Measurements from ENCODE around the gene MTO1.

MTO1 gene

DNA sequence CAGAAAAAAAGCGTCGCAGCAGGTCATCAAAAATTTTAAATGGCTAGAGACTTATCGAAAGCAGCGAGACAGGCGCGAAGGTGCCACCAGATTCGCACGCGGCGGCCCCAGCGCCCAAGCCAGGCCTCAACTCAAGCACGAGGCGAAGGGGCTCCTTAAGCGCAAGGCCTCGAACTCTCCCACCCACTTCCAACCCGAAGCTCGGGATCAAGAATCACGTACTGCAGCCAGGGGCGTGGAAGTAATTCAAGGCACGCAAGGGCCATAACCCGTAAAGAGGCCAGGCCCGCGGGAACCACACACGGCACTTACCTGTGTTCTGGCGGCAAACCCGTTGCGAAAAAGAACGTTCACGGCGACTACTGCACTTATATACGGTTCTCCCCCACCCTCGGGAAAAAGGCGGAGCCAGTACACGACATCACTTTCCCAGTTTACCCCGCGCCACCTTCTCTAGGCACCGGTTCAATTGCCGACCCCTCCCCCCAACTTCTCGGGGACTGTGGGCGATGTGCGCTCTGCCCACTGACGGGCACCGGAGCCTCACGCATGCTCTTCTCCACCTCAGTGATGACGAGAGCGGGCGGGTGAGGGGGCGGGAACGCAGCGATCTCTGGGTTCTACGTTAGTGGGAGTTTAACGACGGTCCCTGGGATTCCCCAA is 59.3 kb downstream of the MTO1 start, which contains the start of gene EEF1A1 (continued):
- TF ChIP-seq, protein P1, sequence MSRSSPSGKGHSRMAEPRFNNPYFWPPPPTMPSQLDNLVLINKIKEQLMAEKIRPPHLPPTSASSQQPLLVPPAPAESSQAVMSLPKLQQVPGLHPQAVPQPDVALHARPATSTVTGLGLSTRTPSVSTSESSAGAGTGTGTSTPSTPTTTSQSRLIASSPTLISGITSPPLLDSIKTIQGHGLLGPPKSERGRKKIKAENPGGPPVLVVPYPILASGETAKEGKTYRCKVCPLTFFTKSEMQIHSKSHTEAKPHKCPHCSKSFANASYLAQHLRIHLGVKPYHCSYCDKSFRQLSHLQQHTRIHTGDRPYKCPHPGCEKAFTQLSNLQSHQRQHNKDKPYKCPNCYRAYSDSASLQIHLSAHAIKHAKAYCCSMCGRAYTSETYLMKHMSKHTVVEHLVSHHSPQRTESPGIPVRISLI (tag by site-specific recombination; IDR thresholded peaks at IDR 0.05): no peak
- TF ChIP-seq ZNF24 (tag by site-specific recombination; IDR thresholded peaks at IDR 0.05) (peak; percentile 29; the same call in 1 of the 2 replicates), ZNF76 (tag by site-specific recombination; IDR thresholded peaks at IDR 0.05; ENCODE audit: borderline replicate concordance, low read depth) (peak; percentile 91), ZNF350 (tag by site-specific recombination; IDR thresholded peaks at IDR 0.05) (no peak), ZNF391 (tag by site-specific recombination; IDR thresholded peaks at IDR 0.05; ENCODE audit: borderline replicate concordance, low read depth) (peak; percentile 56; the same call in 1 of the 2 replicates), ZNF169 (tag by site-specific recombination; IDR thresholded peaks at IDR 0.05) (no peak), HOXD13 (CRISPR knock-in tag; IDR thresholded peaks at IDR 0.05; ENCODE audit: borderline replicate concordance) (0 out of 2 replicates have a peak, but pooled peaks have one; percentile 51), GLI4 (tag by site-specific recombination; IDR thresholded peaks at IDR 0.05) (peak; percentile 78; the same call in 1 of the 2 replicates), ZNF777 (tag by site-specific recombination; IDR thresholded peaks at IDR 0.05; ENCODE audit: borderline replicate concordance) (peak; percentile 26; the same call in 1 of the 2 replicates), ZNF302 (tag by site-specific recombination; IDR thresholded peaks at IDR 0.05; ENCODE audit: low read depth) (no peak), ZBTB48 (tag by site-specific recombination; IDR thresholded peaks at IDR 0.05) (peak; percentile 100), ZNF843 (tag by site-specific recombination; IDR thresholded peaks at IDR 0.05) (peak; percentile 51; the same call in 1 of the 2 replicates), WT1 (tag by site-specific recombination; IDR thresholded peaks at IDR 0.05) (peak; percentile 7; the same call in 1 of the 2 replicates), ZNF266 (tag by site-specific recombination; IDR thresholded peaks at IDR 0.05; ENCODE audit: low read depth) (no peak; the same call in 1 of the 2 replicates), ZNF324 (tag by site-specific recombination; IDR thresholded peaks at IDR 0.05) (peak; percentile 78), YY2 (tag by site-specific recombination; IDR thresholded peaks at IDR 0.05) (peak; percentile 27), ZNF558 (tag by site-specific recombination; IDR thresholded peaks at IDR 0.05) (peak; percentile 35; the same call in 1 of the 2 replicates), ZNF184 (tag by site-specific recombination; IDR thresholded peaks at IDR 0.05) (peak; percentile 81; the same call in 1 of the 2 replicates)
- TF ChIP-seq, protein P2, sequence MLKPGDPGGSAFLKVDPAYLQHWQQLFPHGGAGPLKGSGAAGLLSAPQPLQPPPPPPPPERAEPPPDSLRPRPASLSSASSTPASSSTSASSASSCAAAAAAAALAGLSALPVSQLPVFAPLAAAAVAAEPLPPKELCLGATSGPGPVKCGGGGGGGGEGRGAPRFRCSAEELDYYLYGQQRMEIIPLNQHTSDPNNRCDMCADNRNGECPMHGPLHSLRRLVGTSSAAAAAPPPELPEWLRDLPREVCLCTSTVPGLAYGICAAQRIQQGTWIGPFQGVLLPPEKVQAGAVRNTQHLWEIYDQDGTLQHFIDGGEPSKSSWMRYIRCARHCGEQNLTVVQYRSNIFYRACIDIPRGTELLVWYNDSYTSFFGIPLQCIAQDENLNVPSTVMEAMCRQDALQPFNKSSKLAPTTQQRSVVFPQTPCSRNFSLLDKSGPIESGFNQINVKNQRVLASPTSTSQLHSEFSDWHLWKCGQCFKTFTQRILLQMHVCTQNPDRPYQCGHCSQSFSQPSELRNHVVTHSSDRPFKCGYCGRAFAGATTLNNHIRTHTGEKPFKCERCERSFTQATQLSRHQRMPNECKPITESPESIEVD (tag by site-specific recombination; IDR thresholded peaks at IDR 0.05): no peak
- TF ChIP-seq, protein P3, sequence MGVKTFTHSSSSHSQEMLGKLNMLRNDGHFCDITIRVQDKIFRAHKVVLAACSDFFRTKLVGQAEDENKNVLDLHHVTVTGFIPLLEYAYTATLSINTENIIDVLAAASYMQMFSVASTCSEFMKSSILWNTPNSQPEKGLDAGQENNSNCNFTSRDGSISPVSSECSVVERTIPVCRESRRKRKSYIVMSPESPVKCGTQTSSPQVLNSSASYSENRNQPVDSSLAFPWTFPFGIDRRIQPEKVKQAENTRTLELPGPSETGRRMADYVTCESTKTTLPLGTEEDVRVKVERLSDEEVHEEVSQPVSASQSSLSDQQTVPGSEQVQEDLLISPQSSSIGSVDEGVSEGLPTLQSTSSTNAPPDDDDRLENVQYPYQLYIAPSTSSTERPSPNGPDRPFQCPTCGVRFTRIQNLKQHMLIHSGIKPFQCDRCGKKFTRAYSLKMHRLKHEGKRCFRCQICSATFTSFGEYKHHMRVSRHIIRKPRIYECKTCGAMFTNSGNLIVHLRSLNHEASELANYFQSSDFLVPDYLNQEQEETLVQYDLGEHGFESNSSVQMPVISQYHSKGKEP (tag by site-specific recombination; IDR thresholded peaks at IDR 0.05): no peak
- TF ChIP-seq, protein P4, sequence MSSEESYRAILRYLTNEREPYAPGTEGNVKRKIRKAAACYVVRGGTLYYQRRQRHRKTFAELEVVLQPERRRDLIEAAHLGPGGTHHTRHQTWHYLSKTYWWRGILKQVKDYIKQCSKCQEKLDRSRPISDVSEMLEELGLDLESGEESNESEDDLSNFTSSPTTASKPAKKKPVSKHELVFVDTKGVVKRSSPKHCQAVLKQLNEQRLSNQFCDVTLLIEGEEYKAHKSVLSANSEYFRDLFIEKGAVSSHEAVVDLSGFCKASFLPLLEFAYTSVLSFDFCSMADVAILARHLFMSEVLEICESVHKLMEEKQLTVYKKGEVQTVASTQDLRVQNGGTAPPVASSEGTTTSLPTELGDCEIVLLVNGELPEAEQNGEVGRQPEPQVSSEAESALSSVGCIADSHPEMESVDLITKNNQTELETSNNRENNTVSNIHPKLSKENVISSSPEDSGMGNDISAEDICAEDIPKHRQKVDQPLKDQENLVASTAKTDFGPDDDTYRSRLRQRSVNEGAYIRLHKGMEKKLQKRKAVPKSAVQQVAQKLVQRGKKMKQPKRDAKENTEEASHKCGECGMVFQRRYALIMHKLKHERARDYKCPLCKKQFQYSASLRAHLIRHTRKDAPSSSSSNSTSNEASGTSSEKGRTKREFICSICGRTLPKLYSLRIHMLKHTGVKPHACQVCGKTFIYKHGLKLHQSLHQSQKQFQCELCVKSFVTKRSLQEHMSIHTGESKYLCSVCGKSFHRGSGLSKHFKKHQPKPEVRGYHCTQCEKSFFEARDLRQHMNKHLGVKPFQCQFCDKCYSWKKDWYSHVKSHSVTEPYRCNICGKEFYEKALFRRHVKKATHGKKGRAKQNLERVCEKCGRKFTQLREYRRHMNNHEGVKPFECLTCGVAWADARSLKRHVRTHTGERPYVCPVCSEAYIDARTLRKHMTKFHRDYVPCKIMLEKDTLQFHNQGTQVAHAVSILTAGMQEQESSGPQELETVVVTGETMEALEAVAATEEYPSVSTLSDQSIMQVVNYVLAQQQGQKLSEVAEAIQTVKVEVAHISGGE (tag by site-specific recombination; conservative IDR thresholded peaks at IDR 0.05; ENCODE audit: low read depth): peak; percentile 2; the same call in 1 of the 2 replicates
- TF ChIP-seq, protein P5, sequence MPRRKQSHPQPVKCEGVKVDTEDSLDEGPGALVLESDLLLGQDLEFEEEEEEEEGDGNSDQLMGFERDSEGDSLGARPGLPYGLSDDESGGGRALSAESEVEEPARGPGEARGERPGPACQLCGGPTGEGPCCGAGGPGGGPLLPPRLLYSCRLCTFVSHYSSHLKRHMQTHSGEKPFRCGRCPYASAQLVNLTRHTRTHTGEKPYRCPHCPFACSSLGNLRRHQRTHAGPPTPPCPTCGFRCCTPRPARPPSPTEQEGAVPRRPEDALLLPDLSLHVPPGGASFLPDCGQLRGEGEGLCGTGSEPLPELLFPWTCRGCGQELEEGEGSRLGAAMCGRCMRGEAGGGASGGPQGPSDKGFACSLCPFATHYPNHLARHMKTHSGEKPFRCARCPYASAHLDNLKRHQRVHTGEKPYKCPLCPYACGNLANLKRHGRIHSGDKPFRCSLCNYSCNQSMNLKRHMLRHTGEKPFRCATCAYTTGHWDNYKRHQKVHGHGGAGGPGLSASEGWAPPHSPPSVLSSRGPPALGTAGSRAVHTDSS (tag by site-specific recombination; IDR thresholded peaks at IDR 0.05): peak; percentile 57
- TF ChIP-seq, protein P6, sequence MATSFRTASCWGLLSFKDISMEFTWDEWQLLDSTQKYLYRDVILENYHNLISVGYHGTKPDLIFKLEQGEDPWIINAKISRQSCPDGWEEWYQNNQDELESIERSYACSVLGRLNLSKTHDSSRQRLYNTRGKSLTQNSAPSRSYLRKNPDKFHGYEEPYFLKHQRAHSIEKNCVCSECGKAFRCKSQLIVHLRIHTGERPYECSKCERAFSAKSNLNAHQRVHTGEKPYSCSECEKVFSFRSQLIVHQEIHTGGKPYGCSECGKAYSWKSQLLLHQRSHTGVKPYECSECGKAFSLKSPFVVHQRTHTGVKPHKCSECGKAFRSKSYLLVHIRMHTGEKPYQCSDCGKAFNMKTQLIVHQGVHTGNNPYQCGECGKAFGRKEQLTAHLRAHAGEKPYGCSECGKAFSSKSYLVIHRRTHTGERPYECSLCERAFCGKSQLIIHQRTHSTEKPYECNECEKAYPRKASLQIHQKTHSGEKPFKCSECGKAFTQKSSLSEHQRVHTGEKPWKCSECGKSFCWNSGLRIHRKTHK (tag by site-specific recombination; IDR thresholded peaks at IDR 0.05): no peak
- TF ChIP-seq, protein P7, sequence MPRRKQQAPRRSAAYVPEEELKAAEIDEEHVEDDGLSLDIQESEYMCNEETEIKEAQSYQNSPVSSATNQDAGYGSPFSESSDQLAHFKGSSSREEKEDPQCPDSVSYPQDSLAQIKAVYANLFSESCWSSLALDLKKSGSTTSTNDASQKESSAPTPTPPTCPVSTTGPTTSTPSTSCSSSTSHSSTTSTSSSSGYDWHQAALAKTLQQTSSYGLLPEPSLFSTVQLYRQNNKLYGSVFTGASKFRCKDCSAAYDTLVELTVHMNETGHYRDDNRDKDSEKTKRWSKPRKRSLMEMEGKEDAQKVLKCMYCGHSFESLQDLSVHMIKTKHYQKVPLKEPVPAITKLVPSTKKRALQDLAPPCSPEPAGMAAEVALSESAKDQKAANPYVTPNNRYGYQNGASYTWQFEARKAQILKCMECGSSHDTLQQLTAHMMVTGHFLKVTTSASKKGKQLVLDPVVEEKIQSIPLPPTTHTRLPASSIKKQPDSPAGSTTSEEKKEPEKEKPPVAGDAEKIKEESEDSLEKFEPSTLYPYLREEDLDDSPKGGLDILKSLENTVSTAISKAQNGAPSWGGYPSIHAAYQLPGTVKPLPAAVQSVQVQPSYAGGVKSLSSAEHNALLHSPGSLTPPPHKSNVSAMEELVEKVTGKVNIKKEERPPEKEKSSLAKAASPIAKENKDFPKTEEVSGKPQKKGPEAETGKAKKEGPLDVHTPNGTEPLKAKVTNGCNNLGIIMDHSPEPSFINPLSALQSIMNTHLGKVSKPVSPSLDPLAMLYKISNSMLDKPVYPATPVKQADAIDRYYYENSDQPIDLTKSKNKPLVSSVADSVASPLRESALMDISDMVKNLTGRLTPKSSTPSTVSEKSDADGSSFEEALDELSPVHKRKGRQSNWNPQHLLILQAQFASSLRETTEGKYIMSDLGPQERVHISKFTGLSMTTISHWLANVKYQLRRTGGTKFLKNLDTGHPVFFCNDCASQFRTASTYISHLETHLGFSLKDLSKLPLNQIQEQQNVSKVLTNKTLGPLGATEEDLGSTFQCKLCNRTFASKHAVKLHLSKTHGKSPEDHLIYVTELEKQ (tag by site-specific recombination; IDR thresholded peaks at IDR 0.05; ENCODE audit: borderline replicate concordance): no peak

Measured in HEK293 (cell line).